Anterior cingulate cortex (tissue), 58 donors: Measurements from ENCODE around the gene C1orf167.

Source experiments
- DNase-seq, 58 donors: peaks; one replicate each; lab custom pipeline; 2025; lab: John Stamatoyannopoulos, UW

C1orf167 gene

DNA sequence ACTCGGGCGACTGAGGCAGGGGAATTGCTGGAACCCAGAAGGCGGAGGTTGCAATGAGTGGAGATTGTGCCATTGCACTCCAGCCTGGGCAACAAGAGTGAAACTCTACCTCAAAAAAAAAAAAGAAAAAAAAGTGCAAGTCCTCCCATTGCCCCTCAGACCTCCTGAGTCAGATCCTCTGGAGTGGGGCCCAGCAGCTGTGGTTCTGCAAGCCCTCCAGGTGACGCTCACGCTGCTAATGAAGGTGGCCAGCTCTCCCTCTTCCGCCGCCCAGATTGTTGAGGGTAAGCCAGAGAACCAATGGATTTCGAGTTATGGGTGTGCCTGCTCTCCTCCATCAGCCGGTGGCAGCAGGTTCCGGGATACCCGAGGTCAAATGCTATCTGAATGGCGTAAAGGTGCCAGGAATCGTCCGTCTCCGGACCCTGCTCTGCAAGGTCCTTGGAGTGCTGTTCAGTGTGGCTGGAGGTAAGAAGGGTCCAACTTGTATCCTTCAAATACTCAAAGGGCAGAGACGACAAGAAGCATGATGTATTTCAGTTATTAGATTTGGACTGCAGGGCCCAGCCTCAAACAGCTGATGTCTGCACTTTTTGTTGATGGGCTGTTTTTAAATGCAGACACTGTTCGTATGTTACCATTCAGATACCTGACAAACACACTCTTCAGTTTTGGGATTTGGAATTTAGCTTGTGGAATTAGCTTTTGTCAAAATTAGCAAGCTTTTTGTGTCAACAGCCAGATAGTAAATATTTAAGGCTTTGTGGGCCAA is 61.6 kb downstream of the C1orf167 start:
- DNase-seq: no peak

GRCh38 chr1:11825131-11825530 is 63.1 kb downstream of the C1orf167 start:
- DNase-seq: no peak

- DNase-seq: no peak
These were observed 65.0 kb downstream of the C1orf167 start for GRCh38 chr1:11826946-11827345.

DNA sequence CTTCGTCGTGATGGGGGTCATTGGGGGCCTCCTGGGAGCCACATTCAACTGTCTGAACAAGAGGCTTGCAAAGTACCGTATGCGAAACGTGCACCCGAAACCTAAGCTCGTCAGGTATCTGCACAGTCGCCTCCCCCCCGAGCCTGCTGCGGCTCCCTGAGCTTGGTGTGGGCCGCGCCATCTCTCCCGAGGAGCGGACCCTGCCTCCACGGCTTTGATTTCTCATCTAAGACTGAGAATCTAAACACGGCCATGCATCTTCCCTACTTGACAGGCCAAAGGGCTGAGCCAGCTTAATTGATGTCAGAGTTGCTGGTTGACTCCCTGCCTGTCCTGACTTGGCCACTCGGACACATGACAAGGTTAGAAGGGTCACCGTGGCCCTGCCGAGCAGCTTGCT is 66.5 kb downstream of the C1orf167 start:
- no peak for DNase-seq

DNA sequence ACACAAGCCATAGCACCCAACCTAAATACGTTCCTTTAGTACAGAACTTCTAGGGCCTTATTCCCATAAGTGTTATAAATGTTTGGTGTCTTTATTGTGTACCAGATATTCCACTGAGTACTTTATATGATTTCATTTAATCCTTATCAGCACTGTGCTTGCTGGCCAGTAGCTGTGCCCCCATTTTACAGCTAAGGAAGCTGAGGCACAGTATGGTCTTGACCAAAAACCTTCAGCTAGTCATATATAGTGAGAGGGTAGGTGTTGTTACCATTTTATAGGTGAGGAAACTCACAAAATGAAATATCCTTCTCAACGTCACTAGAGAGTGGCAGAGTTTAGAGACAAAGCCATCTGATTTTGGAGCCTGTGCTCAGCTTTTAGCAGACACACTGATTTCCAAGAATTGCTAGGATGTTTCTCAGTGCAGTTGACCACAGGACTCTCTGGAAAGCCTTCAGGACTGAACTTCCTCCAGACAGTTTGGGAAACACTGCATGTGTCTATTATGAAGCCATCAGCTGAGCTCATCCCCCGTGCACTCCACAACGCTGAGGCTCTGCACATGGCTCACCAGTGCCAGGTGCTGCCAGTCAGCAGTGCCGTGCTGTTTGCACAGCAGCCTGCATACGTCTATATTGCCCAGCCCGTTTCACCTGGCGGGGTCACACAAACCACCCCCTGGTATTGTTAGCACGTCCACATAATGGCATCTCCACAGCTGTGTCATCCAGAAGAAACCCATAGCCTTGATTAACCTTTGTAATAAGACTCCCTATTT is 70.1 kb downstream of the C1orf167 start:
- no peak for DNase-seq

- no peak for DNase-seq
These were observed 71.5 kb downstream of the C1orf167 start for GRCh38 chr1:11833497-11833896.

- DNase-seq: no peak
These were observed 71.9 kb downstream of the C1orf167 start for GRCh38 chr1:11833900-11834299.

DNA sequence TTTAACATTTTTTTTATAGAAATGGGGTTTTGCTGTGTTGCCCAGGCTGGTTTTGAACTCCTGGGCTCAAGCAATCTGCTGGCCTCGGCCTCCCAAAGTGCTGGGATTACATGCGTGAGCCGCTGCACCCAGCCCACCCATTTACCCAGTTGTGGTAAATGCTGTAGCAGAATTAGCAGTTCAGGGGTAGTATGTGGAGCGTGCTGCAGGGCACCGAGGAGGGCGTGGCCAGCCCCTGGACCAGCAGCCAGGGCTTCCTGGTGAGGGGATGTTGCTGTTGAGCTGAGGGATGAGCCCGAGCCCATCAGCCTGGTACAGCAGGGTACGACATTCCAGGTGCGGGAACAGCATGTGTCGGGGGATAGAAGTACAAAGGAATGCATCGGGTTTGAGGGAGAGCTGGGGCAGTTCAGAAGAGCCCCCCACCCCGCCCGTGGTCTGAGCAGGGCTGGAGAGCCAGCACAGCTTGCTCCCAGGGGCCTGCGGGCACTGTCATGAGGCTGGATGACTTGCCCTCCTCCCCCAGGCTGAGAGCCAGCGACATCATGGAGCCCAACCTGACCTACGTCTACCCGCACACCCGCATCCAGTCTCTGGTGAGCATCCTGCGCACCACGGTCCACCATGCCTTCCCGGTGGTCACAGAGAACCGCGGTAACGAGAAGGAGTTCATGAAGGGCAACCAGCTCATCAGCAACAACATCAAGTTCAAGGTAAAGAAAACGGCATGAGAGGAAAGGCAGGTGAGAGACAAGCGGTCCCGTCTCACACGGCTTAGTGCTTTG is 73.6 kb downstream of the C1orf167 start:
- DNase-seq: no peak

DNA sequence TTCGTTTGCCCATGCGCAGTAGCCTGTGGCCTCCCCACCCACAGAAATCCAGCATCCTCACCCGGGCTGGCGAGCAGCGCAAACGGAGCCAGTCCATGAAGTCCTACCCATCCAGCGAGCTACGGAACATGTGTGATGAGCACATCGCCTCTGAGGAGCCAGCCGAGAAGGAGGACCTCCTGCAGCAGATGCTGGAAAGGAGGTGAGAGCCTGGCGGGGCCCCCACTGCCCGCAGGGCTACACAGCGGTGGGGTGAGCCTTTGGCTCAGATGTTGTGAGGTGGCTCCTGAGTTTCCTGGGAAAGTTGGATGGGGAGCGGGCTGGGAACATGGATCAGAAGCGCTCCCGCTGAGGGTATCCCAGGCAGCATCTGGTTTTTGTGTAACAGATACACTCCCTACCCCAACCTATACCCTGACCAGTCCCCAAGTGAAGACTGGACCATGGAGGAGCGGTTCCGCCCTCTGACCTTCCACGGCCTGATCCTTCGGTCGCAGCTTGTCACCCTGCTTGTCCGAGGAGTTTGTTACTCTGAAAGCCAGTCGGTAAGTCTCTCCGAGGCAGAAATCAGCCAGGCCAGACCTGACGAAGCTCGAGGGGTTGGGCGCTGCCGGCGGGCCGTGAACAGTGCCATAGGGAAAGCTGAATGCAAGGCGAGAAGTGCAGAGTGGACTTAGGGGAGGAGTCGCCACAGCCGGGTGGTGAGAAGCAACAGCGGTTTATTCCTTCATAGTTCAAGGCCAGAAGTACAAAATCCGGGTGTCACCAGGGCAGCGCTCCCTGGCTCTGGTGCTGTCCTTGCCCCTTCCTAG is 75.2 kb downstream of the C1orf167 start:
- no peak for DNase-seq

DNA sequence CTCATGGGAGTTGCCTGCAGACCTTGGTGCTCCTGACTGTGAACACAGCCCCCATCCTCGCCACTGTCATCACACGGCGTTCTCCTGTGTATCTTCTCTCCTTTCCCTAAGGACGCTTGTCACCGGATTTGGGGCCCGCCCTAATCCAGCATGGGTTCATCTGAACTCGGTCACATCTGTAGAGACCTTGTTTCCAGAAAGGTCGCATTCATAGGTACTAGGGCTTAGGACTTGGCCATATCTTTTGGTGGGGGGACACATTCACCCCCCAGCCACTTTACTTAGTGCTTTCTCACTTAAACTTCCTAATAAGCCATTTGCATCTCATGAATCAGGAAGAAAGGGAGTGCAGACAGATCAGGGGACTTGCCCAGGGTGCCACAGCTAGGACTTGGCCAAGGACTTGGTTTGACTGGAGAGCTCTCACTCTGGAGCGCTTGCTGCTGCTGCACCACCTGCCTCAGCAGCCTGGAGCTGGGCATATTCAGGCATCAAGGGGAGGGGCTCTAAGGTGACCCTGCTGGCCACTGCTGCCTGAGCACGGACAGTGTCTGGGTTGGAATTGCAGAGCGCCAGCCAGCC is 75.9 kb downstream of the C1orf167 start:
- no peak for DNase-seq

DNA sequence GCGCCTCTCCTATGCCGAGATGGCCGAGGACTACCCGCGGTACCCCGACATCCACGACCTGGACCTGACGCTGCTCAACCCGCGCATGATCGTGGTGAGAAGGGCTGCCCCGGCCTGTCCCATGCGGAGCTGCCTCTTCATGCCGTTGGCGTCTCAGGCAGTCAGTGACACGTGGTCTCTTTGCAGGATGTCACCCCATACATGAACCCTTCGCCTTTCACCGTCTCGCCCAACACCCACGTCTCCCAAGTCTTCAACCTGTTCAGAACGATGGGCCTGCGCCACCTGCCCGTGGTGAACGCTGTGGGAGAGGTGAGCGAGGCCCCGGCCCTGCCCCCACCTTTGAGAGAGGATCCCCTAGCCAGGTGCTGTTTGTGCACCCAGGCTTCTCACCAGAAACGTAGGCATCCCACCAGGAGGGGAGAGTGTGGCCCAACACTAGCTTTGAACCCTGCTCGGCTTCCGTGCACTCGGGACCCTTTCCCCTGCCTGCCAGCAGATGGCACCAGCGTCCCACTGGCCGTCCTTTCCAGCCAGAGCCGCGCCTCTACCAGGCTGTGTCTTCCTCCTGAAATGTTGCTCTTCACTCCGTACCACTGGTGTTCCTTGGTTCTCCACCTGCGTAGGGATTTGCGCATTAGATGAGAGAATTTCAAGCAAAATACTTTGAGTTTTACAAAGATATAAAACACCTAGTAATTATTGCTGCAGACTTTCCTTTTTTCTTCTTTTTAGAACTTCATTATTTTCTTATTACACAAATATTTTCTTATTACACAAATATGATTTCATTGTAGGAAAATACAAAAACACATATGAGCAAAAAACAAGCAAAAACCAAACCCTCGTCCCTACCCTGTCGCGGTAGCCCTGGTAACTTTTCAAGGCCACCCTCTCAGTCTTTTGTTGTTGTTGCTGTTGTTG is 76.6 kb downstream of the C1orf167 start:
- DNase-seq: peak in 55 of 58 donors; percentile 3 to 75 (median 48)
